HG03039 (cell line): ENCODE measurements around the gene SH2D6.

Source experiments
- ATAC-seq: cut with Tn5 transposase; IDR thresholded peaks from one replicate; pipeline ENCODE4 v1.9.1; 2021; ENCODE audit warnings: mild to moderate bottlenecking, moderate library complexity; ENCODE audit not compliant: unreplicated experiment

Gene SH2D6

GRCh38 chr2:85421260-85422071 lies 3.0 kb downstream of the SH2D6 start:
- ATAC-seq, result no peak

DNA sequence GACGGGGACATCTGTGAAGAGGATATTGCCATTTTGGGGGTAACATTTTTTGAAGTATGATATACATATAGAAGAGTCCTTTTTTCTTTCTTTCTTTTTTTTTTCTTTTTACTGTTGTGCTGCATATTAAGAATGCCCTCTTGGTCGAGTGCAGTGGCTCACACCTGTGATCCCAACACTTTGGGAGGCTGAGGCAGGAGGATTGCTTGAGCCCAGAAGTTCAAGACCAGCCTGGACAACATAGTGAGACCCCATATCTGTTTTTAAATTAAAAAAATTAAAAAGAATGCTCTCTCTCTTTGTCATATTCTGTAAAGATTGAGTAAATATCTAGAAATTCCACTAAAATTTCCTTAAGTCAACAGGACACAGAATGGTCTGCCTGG lies 3.6 kb downstream of the SH2D6 start:
- no peak for ATAC-seq

DNA sequence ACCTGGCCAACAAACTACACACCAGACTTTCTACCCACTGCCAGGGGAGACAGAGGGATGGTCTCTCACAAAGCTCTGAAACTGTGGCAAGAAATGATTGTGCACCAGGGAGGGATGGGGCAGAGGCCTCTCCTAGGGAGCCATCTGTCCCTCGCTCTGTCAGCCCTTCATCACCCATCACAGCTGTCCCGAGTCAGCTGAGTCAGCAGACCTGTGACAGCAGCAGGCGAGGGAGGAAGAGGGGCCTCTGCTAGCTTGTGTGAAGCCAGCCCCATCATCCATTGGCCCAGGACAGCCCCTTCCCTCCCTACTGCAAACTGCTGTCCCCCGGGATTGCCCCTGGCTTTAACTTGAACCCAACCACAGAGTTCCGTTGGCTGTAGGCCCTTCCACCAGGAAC lies 5.0 kb downstream of the SH2D6 start:
- no peak for ATAC-seq

DNA sequence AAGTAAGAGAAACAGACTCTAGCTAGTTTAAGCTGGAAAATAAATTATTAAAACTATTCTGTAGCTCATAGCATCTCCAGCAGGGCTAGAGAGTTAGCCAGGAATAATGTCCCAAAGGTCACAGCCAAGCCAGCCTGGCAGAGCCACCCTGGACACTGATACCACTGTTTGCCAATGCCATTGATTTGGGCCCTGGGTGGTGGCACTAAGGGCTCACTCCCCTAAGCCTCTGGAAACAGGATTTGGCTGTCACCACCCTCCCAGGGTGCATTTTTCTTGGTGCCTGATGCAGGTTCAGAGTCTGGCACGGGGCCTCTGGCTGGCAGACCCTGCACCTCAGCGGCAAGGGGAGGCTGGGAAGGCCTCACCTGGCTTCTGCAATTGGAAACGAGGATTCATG lies 7.1 kb downstream of the SH2D6 start:
- no peak for ATAC-seq

DNA sequence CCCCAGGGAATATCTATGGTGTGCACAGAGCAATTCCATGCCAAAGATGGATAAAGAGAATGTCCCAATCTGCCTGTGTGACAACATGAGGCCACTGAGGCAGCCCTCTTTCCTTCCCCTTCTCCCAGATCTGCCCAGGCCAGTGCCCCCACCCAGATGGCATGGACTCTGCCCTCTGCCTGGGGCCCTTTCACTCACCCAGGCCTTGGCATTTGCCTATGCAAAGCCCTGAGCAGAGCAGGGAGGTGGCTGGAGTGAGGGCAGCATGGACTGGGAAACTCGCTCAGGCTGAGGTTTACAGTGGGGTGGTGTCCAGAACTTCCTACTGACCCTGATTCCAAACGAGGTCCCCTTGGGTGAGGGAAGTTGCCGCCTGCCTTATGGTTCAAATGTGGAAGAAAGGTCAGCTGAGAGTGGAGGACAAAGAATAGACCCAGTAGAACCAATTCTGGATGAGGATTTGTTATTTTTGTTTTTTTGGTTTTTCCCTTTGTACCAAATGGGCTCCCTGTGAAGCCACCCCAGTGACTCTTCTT lies 8.9 kb downstream of the SH2D6 start:
- ATAC-seq, result no peak

- ATAC-seq, result no peak
These were observed 9.9 kb downstream of the SH2D6 start for GRCh38 chr2:85428343-85428881.

DNA sequence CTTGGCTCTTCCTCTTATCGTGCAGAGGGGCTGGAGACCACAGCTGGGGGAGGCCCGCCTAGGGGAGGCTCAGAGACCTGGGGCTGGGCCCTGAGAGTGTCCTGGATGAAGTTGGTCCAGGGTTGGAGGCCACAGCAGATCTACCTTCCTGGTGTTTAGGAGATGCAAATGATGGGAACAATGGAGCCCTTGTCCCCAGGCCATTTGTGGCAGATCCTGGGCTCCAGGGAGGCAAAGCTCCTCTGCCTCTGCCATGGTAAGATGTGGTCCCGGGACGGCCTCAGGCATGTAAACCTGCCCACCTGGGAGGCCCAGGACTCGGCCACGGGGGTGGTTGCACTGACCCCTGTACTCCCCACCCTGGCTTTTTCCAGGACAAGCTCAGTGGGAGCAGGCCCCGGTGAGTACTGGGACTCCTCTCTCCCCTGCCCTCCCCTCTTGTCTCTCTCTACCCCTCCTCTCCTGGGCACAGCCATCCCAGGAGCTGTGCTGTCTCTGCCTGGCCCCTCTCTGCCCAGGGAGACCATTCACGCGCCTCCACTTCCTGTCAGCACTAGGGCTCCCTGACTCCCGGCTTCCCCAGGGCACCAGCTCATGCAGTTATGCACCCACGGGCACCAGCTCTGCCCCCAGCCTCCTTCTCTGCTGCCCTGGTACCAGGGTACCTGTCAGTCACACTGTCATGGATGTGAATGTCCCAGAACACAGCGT lies 10.9 kb downstream of the SH2D6 start:
- no peak for ATAC-seq

GRCh38 chr2:85429924-85430289 lies 11.4 kb downstream of the SH2D6 start:
- no peak for ATAC-seq

GRCh38 chr2:85430752-85431569 lies 12.4 kb downstream of the SH2D6 start:
- no peak for ATAC-seq

GRCh38 chr2:85431570-85432205 lies 13.2 kb downstream of the SH2D6 start:
- ATAC-seq, result no peak

DNA sequence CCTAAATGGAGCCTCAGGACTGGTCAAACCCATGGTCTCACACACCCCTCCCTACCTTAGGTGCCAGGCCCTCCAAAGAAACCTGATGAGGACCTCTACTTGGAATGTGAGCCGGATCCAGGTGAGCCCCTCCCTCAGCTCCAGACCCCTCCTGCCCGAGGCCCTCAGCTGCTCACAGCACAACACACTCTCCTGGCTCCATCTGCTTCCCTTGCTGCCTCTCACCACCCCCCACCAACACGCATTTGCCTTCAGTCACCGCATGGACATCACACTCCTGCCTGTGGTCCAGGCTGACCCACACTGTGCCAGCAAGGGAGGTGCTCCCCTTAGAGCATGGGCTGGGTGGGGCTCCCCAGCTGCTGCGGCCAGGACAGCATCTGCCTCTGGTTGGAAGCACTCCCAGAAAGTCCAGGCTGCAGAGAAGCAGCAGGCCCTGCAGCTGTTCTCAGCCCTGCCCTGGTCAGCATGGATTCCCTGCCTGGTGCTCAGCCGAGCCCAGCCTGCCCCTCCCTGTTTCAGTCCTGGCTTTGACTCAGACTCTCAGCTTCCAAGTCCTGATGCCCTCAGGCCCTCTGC lies 15.1 kb downstream of the SH2D6 start:
- no peak for ATAC-seq

DNA sequence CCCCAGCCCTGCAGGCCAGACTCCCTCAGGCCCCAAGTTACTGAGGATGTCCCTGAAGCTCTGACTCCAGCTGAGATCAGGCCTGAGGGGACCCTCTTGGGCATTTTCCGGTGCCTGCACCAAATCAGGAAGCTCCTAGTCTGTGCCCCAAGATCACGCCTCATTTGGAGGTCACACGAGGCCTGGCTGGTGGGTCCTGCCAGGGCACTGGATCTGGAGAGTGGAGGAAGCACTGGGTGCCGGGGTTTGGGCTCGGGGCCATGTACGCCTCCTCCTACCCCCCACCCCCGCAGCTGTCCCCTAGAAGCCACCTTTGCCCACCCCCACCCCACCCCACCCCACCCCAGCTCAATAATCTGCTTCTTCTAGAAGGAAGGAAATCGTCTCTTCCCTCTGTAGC lies 16.2 kb downstream of the SH2D6 start:
- ATAC-seq, result no peak

- ATAC-seq, result no peak
These were observed 16.9 kb downstream of the SH2D6 start for GRCh38 chr2:85435220-85435958.

GRCh38 chr2:85435981-85436835 lies 17.7 kb downstream of the SH2D6 start:
- no peak for ATAC-seq

- no peak for ATAC-seq
These were observed 18.4 kb downstream of the SH2D6 start for GRCh38 chr2:85436836-85437487.

GRCh38 chr2:85437488-85438200 lies 19.1 kb downstream of the SH2D6 start:
- peak; percentile 80 for ATAC-seq

DNA sequence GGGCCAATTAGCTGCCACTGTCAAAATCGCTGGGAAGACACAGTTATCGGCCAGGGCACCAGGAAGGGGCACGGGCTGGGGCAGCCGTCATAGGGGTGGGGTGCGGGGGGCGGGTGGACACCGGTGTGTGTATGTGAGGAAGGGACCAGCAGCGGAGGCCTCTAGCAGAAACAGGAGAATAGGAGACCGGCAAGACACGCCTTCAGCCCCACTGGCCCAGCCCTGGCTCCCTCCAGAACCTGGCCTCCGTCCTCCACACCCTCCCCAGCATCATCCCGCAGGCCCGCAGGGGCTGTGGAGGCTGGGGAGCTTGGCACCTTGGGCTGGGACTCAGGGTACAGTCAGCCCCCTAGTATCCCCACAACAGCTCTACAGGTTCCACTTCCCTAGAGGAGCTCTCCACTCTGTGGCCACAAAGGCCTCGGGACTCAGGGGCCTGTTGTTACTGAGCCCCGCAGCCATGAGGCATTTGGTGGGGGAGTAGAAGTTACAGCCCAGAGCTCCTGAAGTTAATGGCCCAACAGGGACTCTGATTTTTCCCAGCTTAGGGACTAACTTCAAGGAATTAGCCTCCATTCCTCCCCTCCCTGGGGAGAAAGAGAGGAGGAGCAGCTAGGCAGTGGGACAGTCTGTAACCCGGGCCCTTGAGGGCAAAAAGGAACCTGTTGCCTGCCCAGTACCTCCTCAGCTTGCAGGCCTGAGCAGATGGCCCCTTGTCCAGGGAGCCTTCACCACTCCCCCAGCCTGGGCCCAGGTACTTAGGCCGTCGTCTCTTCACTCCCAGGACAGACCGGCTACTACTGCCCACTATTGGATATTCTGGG lies 19.9 kb downstream of the SH2D6 start:
- no peak for ATAC-seq
